ENCODE data around the gene IL26.
"Not testable (repeated sequence)": the region's sequence is repeated elsewhere in the genome, so short reads cannot be mapped to it uniquely, and the experiment has no call there.

IL26 gene

DNA sequence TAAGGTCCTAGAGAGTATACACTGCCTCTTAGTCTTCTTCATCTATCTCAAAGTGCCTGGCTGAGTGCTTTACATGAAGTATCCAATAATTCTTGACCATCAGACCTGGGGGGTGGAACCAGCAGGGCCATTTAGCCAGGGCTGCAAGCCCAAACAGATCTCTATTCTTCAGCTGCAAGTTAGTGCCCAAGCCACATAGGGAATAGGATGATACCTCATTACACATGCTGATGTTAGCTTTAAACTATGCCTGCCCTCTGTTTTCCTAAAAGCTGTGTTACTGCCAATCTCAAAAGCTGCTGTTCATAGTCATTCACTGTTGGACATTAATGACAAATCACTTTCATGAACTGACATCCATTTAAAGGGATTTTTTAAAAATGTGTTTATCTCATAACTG is 49.4 kb downstream of the IL26 start:
- no peak for DNase-seq (ENCODE audit: low read depth in 1 of 2, low spot score in 1 of 2)
- in situ Hi-C loops (cut with HindIII; ENCODE audit: low pct_unique_long_range_greater_than_20kb, low sequenced_read_pairs), result no loop called here
- TF ChIP-seq JUND (IDR thresholded peaks at IDR 0.05; ENCODE audit: low read depth), result no peak

DNA sequence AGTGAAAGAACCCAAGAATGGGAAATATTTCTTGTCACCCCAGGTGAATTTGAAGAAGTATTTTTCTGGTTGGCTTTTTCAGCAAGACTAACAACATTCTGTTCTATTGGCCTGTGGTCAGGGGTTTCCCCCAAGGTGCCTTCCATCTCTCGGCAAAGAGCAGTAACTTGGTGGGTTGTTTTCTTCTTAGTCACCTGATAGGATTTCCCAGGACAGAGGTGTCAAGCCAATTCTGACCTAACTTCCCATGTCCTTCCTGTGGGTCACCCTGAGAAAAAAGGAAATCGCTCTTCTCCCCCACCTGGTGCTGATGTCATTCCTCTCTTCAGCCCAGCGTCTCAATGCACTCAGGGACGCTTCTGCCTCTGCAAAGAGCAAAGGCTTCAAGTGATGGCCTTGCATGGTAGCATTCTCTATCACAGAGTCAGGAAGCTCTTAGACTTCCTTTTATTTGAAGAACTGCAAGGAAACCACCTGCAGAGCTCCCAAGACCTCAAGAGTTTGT is 50.0 kb downstream of the IL26 start:
- in situ Hi-C loops (cut with HindIII; ENCODE audit: low pct_unique_long_range_greater_than_20kb, low sequenced_read_pairs), result no loop called here
- DNase-seq (ENCODE audit: low read depth in 1 of 2, low spot score in 1 of 2), result no peak
- no peak for TF ChIP-seq JUND (IDR thresholded peaks at IDR 0.05; ENCODE audit: low read depth)

DNA sequence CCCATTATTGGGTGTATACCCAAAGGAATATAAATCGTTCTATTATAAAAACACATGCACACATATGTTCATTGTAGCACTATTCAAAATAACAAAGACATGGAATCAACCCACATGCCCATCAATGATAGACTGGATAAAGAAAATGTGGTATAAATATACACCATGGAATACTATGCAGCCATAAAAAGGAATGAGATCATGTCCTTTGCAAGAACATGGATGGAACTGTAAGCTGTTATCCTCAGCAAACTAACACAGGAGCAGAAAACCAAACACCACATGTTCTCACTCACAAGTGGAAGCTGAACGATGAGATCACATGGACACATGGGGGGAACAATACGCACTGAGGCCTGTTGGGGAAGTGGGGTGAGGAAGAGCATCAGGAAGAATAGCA is 50.8 kb downstream of the IL26 start:
- in situ Hi-C loops (cut with HindIII; ENCODE audit: low pct_unique_long_range_greater_than_20kb, low sequenced_read_pairs); DNase-seq (ENCODE audit: low read depth in 1 of 2, low spot score in 1 of 2): not testable (repeated sequence)

DNA sequence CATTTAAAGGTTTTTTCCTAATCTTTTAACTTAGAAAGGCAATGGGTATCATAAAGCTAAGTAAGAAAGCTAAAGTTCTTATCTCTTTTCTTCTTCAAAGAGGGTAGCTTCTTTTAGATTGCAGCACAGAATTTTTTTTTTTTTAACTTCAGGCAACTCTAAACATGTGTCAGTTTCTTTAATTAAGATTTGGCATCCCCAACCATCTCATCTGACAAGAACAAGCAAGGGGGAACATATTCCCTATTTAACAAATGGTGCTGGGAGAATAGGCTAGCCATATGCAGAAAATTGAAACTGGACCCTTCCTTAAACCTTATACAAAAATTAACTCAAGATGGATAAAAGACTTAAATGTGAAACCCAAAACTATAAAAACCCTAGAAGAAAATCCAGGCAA is 51.8 kb downstream of the IL26 start:
- TF ChIP-seq JUND (IDR thresholded peaks at IDR 0.05; ENCODE audit: low read depth), result no peak
- in situ Hi-C loops (cut with HindIII; ENCODE audit: low pct_unique_long_range_greater_than_20kb, low sequenced_read_pairs), result no loop called here
- DNase-seq (ENCODE audit: low read depth in 1 of 2, low spot score in 1 of 2), result no peak

DNA sequence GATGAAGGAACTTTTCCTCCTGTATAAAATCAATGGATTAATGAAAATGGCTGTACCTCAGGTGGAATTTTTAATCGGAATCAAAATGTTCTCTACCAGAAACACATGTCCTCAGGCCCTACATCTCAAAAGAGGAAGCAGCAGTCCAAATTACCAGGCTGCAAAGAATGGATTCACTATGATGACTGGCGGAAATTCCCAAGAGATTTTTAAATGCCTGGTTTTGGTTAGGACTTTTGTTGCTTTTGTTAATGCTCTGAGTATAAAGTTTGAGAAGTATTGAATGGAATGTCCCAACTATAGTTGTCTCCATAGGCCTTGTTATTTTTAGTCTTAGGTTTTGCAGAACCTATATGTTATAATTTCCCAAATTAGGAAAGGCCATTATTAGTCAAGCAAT is 54.9 kb downstream of the IL26 start:
- no peak for DNase-seq (ENCODE audit: low read depth in 1 of 2, low spot score in 1 of 2)

DNA sequence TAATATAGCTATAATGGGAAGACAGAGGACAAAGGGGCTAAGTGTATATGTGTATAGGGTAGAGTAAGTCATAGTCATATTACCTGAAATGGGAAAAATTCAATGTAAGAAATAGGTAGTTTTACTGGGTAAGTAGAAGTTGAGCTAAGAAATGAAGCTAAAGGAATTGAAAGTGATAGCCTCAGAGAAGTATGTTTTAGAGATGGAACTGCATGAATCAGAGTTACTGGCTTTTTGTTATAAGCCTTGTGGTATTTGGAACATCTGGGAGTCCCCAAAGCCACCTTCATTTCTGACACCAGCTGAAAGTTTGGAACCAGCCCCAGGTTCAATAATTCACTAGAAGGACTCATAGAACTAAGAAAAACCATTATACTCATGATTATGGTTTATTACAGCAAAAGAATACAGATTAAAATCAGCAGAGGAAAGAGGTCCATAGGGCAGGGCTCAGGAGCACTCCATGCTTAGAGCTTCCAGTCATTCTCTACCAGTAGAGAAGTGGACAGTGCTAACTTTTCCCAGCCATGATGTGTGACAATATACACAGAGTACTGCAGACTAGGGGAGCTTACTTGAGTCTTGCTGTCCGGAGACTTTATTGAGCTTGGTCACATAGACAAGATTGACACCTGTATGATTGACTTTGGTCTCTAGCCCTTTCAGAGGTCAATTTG is 56.3 kb downstream of the IL26 start:
- no peak for TF ChIP-seq JUND (IDR thresholded peaks at IDR 0.05; ENCODE audit: low read depth)
- no peak for DNase-seq (ENCODE audit: low read depth in 1 of 2, low spot score in 1 of 2)
- in situ Hi-C loops (cut with HindIII; ENCODE audit: low pct_unique_long_range_greater_than_20kb, low sequenced_read_pairs), result no loop called here

More for the DNA sequence above, 54.9 kb downstream of the IL26 start:
- no peak for TF ChIP-seq JUND (IDR thresholded peaks at IDR 0.05; ENCODE audit: low read depth)
- in situ Hi-C loops (cut with HindIII; ENCODE audit: low pct_unique_long_range_greater_than_20kb, low sequenced_read_pairs), result no loop called here

DNA sequence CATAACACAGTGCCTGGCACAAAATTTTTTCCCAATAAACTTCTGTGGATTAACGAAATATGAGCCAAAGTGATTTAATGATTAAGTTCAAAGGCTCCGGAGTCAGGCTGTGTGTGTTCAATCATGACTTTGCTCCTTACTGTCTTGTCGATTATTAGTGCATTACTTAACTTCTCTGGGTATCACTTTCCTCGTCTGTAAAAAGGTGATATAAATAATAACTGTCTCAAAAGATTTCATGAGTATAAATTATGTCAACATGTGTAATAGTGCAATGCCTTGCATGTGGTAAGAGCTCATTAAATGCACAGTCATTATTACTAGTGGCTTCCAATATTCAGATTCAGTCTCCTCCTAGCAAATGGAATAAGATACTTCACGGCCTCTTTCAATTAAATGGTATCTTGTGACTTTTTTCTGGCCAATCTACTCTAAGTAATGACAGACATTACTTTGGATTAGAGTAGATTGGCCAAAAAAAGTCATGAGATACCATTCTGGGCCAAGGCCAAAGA is 59.2 kb downstream of the IL26 start:
- in situ Hi-C loops (cut with HindIII; ENCODE audit: low pct_unique_long_range_greater_than_20kb, low sequenced_read_pairs), result no loop called here
- TF ChIP-seq JUND (IDR thresholded peaks at IDR 0.05; ENCODE audit: low read depth), result no peak
- DNase-seq (ENCODE audit: low read depth in 1 of 2, low spot score in 1 of 2), result no peak

DNA sequence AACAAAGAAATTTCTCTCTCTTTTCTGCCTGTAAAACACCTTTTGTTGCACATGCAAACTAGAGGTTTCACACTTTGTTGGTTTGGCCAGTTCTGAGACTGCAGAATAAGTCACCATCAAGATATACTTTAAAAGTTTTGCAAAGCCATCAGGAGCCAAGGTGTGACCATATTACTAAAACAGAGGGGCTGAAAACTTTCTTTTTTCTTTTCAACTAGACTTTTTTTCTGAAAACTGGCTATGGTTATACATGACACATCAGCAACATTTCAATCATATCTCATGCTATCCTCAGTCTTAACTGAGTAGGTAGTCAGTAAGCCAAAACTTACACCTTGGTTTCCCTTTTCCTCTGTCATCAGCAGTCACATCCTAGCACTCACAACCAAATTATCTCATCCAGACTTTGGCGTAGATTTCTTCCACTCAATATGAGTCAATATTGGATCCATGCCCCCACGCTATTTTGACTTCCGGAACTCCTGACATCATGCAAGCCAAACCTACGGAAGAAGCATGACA is 62.0 kb downstream of the IL26 start:
- DNase-seq (ENCODE audit: low read depth in 1 of 2, low spot score in 1 of 2), result no peak
- in situ Hi-C loops (cut with HindIII; ENCODE audit: low pct_unique_long_range_greater_than_20kb, low sequenced_read_pairs), result no loop called here
- TF ChIP-seq JUND (IDR thresholded peaks at IDR 0.05; ENCODE audit: low read depth), result no peak

DNA sequence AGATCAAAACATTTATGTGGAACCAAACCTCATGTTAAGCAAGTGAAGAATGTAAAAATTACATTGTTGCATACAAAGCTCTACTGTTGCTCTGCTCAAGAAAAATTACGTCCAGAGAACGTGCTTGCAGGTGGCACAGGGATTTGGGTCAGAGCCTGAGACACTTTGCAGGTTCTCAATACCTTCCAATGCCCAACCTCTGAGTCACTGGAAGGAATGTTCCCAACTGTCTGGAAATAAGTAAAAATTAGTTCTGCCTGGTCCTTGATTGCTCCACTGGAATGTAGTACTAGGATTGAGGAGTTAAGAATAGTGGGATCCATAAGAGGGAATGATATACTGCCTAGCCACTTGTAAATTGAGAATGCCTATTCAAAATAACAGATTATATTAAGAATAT is 63.2 kb downstream of the IL26 start:
- DNase-seq (ENCODE audit: low read depth in 1 of 2, low spot score in 1 of 2), result no peak
- in situ Hi-C loops (cut with HindIII; ENCODE audit: low pct_unique_long_range_greater_than_20kb, low sequenced_read_pairs), result no loop called here
- no peak for TF ChIP-seq JUND (IDR thresholded peaks at IDR 0.05; ENCODE audit: low read depth)

DNA sequence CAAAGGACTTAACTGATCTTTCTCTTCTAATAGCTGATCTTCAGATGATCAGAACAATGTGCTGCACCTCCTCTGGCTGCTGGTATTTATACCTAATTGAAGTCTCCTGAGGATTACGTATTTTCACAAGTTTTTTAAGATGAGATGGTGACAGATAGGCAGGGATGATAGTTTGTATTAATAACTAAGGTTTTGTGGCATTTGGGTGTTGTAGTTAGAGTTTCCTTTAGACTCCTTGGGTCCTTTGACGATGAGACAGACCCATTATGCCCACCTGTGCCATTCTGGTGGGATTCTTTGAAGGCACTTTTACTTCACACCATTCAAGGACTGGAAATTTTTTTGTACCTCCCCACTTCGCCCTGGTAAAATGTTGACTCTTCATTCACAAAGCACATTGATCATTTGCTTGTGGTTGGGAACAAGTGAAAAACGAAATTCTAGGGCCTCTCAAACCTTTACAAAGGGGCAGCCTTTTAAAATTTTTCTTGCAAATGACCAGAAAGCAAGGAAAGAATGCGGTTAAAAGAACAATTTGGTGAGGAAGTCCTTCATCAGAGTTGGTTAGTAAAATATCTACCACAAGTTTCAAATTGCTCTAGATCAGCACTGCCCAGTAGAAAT is 65.8 kb downstream of the IL26 start, which contains the start of gene IFNG:
Gene IFNG, minus strand, starts transcription at position 60 of the 624 bp plus-strand sequence. CDS start 125 bp downstream, outside the sequence.
- no peak for TF ChIP-seq JUND (IDR thresholded peaks at IDR 0.05; ENCODE audit: low read depth)
- no peak for DNase-seq (ENCODE audit: low read depth in 1 of 2, low spot score in 1 of 2)
- in situ Hi-C loops (cut with HindIII; ENCODE audit: low pct_unique_long_range_greater_than_20kb, low sequenced_read_pairs), result no loop called here

DNA sequence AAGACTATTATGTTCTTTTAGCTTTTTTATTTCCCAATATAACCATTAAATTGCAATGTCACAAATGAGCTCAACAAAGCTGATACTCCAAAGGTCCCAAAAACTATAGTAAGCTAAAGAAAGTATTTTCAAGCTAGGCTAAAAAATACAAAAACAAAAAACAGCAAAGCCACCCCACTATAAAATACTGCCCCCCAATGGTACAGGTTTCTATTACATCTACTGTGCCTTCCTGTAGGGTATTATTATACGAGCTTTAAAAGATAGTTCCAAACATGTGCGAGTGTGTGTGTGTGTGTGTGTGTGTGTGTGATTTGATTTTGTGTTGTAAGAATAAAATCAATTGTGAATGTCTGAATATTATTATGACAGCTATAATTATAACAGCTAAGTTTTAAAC is 67.2 kb downstream of the IL26 start:
- TF ChIP-seq JUND (IDR thresholded peaks at IDR 0.05; ENCODE audit: low read depth), result no peak
- peak in 1 of 2 experiments; percentile 40 for DNase-seq (ENCODE audit: low read depth in 1 of 2, low spot score in 1 of 2)
- in situ Hi-C loops (cut with HindIII; ENCODE audit: low pct_unique_long_range_greater_than_20kb, low sequenced_read_pairs), result no loop called here

DNA sequence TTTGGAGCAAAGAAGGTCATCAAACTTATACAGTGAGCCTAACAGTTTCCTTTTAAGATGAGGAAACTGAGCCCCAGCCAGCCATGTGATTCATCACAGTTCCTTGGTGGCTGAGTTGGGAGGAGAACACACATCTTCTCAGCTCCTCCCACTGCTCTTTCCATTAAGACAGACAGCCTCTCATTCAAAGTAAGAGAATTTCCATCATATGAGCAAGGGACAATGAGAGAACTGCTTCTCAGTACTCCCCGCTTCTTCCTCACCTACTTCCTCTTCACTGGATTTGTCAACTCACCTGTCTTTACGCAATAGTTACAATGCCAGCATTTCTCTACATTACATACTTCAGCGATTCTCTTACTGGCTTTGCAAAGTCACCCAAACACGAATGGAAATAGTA is 68.2 kb downstream of the IL26 start:
- DNase-seq (ENCODE audit: low read depth in 1 of 2, low spot score in 1 of 2), result peak in 1 of 2 experiments; percentile 10
- in situ Hi-C loops (cut with HindIII; ENCODE audit: low pct_unique_long_range_greater_than_20kb, low sequenced_read_pairs), result no loop called here
- TF ChIP-seq JUND (IDR thresholded peaks at IDR 0.05; ENCODE audit: low read depth), result no peak

DNA sequence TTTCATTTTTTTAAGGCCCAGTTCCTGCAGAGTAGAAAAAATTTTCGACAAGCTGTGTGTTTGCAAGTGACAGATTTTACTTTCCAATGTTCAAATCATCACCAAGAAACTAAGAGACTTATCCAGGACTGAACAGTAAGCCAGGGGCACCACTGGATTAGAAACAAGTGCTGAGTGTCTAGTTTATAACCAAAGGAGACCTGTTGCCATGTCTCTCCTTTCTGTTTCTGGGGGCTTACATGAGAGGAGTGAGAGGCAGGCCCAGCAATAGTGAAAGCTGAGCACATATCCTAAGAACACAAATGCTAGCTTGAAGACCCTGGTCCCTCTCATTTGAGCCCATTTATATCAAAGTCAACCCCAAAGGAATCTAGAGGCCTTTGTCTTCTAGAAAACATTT is 69.0 kb downstream of the IL26 start:
- in situ Hi-C loops (cut with HindIII; ENCODE audit: low pct_unique_long_range_greater_than_20kb, low sequenced_read_pairs), result no loop called here
- no peak for DNase-seq (ENCODE audit: low read depth in 1 of 2, low spot score in 1 of 2)
- TF ChIP-seq JUND (IDR thresholded peaks at IDR 0.05; ENCODE audit: low read depth), result no peak
